ENCODE data around the gene CKLF. TPM values are rescaled to one million over a fixed set of nuclear protein-coding genes. Genes with fewer than 3 reads are reported as not detected.

Gene CKLF, protein sequence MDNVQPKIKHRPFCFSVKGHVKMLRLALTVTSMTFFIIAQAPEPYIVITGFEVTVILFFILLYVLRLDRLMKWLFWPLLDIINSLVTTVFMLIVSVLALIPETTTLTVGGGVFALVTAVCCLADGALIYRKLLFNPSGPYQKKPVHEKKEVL
- polyA plus RNA-seq (2013, experiment 1 of 2) = 32.8 TPM
- polyA plus RNA-seq (2013, experiment 2 of 2) = 36.9 TPM

DNA sequence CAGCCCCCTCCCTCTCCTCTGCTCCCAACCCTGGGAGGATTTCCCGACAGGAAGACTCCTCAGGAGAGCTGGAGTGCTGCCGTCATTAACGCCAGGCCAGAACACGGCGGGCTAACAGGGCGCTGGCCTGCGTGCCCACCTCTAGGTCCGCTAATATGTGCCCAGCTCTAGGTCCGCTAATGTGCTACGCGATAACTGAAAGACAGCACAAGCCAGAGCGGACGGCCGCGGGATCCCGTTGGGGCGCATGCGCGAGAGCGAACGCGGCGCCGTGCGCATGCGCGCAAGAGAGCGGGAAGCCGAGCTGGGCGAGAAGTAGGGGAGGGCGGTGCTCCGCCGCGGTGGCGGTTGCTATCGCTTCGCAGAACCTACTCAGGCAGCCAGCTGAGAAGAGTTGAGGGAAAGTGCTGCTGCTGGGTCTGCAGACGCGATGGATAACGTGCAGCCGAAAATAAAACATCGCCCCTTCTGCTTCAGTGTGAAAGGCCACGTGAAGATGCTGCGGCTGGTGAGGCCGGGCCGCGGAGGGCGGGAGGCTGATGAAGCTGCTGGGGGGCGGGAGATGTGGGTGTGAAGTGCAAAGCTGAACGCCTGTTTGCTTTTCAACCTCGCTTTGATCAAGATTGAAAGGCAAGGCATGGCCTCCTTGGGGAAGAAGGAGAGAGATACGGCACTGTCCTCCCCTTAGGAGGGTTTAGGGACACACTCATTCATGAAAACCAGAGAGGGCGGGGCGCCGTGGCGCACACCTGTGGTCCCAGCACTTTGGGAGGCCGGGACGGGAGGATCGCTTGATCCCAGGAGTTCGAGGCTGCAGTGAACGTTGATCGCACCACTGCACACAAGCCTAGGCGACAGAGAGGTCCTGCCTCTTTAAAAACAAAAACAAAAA lies at the start of gene CKLF:
Gene CKLF, plus strand, starts transcription at position 291 of the 892 bp plus-strand sequence. Its CDS starts 140 bp downstream, at position 431.
- Histone ChIP-seq H3K4me3 (ENCODE audit: low read length) (peak within 1 kb of the TSS; percentile 61), H3K27ac (ENCODE audit: low read depth, low read length) (peak within 1 kb of the TSS; percentile 51), H3K27me3 (ENCODE audit: insufficient read depth, low read length) (peaks cover 8% of the 10 kb centered on the region), H3K9ac (ENCODE audit: low read depth, low read length) (peak within 1 kb of the TSS; percentile 65), H3K36me3 (ENCODE audit: insufficient read depth, low read length) (no peaks in the 10 kb centered on the region), H3K9me3 (ENCODE audit: insufficient read depth, low read depth, low read length) (no peaks in the 10 kb centered on the region), H3K4me1 (ENCODE audit: insufficient read depth, low read length) (peaks cover 5% of the 10 kb centered on the region; the same call in 1 of the 2 replicates)
- WGBS = 24% methylated on average over 63 of the region's 63 CpGs

DNA sequence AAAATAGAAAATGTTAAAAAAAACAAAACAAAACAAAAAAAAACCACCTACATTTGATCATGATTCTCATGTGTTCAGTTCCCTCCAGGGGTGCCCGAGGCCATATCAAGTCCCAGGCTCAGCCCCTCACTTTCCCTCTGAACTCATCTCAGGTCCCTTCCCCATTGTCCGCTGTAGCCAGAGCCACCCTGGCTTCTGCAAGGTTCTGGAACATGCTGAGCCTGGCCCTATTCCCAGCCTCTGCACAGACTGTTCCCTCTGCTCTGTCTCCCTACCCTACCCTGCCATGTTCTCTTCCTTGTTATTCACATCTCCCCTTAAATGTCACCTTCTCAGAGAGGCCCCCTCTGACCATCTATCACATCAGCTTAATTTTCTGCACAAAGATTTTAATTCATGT lies 49.3 kb upstream of the CKLF start:
- Histone ChIP-seq H3K9me3 (ENCODE audit: insufficient read depth, low read depth, low read length) (no peaks in the 10 kb centered on the region), H3K4me3 (ENCODE audit: low read length) (no peak overlapping the region), H3K36me3 (ENCODE audit: insufficient read depth, low read length) (no peaks in the 10 kb centered on the region), H3K4me1 (ENCODE audit: insufficient read depth, low read length) (no peaks in the 10 kb centered on the region), H3K9ac (ENCODE audit: low read depth, low read length) (no peak overlapping the region), H3K27me3 (ENCODE audit: insufficient read depth, low read length) (no peaks in the 10 kb centered on the region), H3K27ac (ENCODE audit: low read depth, low read length) (no peak overlapping the region)
- 87% methylated on average over 2 of the region's 2 CpGs for WGBS

DNA sequence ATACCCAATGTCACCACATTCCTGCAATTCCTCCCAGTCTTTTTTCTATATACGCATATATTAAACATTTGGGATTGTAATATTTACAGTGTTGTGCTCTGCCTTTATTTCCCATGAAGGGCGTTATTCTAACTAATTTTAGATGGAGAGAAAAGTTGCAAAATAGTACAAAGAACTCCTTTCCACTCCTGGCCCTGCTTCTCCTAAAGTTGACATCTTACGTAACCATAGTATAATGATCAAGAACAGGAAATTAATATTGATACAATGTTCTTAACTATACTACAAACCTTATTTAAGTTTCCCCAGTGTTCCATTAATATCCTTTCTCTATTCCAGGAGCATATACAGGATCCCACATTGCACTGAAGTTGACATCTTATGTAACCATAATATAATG lies 48.8 kb upstream of the CKLF start:
- Histone ChIP-seq H3K4me3 (ENCODE audit: low read length) (no peak overlapping the region), H3K4me1 (ENCODE audit: insufficient read depth, low read length) (no peaks in the 10 kb centered on the region), H3K9ac (ENCODE audit: low read depth, low read length) (no peak overlapping the region), H3K36me3 (ENCODE audit: insufficient read depth, low read length) (no peaks in the 10 kb centered on the region), H3K27me3 (ENCODE audit: insufficient read depth, low read length) (no peaks in the 10 kb centered on the region), H3K9me3 (ENCODE audit: insufficient read depth, low read depth, low read length) (no peaks in the 10 kb centered on the region), H3K27ac (ENCODE audit: low read depth, low read length) (no peak overlapping the region)
- no CpG with 5 or more reads among the region's 3 CpGs for WGBS

DNA sequence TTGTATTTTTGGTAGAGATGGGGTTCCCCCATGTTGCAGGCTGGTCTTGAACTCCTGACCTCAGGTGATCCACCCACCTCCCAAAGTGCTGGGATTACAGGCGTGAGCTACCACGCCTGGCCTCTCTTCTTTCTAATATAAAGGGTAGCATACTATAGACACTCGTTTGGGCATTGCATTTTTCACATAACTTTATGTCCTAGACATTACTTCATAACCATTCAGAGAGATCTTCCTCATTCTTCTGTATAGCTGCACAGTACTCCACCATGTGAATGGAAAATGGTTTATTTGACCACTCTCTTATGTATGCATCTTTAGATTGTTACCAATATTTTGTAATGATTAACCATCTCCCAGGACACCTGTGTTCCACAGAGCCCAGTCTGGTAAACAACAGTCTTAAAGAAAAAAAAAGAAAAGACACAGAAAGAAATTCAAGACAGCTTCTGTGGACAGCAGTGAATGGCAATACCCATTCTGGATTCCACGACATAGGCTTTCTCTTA lies 44.6 kb upstream of the CKLF start:
- Histone ChIP-seq H3K9ac (ENCODE audit: low read depth, low read length) (no peak overlapping the region), H3K27me3 (ENCODE audit: insufficient read depth, low read length) (no peaks in the 10 kb centered on the region), H3K27ac (ENCODE audit: low read depth, low read length) (no peak overlapping the region), H3K4me1 (ENCODE audit: insufficient read depth, low read length) (peaks cover 23% of the 10 kb centered on the region), H3K9me3 (ENCODE audit: insufficient read depth, low read depth, low read length) (no peaks in the 10 kb centered on the region), H3K4me3 (ENCODE audit: low read length) (no peak overlapping the region), H3K36me3 (ENCODE audit: insufficient read depth, low read length) (no peaks in the 10 kb centered on the region)
- WGBS = 89% methylated on average over 4 of the region's 4 CpGs

DNA sequence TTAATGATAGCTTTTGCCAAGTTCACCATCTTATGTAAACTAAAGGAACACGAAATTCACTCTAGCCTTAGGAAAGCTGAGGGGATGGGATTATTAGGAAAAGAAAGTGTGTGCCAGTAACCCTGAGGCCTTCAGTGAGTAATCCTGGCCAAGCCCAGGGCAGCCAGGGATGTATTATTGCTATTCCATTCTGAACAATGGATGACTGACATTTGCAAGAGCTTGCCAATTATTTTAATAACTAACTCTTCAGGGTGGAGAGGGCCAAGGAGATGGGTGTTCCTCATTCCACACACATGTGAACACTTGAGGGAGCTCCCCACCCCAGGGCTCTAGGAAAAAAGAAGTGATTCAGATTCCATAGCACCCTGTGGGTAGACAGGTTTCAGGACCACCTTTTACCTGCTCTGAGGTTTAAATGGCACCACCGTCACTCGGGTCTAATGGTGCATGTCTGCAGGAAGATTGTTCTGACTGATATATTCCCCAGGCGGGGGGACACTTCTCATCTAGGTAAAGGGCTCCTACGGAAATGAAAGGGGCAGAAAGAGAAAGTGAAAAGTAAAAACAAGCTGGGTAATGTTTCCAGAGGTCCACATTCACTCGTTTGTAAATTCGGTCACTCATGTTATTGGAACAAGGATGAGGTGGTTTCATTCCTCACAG lies 44.0 kb upstream of the CKLF start:
- Histone ChIP-seq H3K27me3 (ENCODE audit: insufficient read depth, low read length) (no peaks in the 10 kb centered on the region), H3K9me3 (ENCODE audit: insufficient read depth, low read depth, low read length) (no peaks in the 10 kb centered on the region), H3K27ac (ENCODE audit: low read depth, low read length) (no peak overlapping the region), H3K9ac (ENCODE audit: low read depth, low read length) (no peak overlapping the region), H3K4me1 (ENCODE audit: insufficient read depth, low read length) (peaks cover 27% of the 10 kb centered on the region), H3K4me3 (ENCODE audit: low read length) (no peak overlapping the region), H3K36me3 (ENCODE audit: insufficient read depth, low read length) (no peaks in the 10 kb centered on the region)
- 93% methylated on average over 7 of the region's 7 CpGs for WGBS

- 95% methylated on average over 8 of the region's 9 CpGs for WGBS
- H3K27ac ChIP-seq (ENCODE audit: low read depth, low read length) = no peak overlapping the region
- no peaks in the 10 kb centered on the region for H3K36me3 ChIP-seq (ENCODE audit: insufficient read depth, low read length)
- H3K27me3 ChIP-seq (ENCODE audit: insufficient read depth, low read length) = no peaks in the 10 kb centered on the region
- no peak overlapping the region for H3K4me3 ChIP-seq (ENCODE audit: low read length)
- peaks cover 27% of the 10 kb centered on the region for H3K4me1 ChIP-seq (ENCODE audit: insufficient read depth, low read length)
- H3K9me3 ChIP-seq (ENCODE audit: insufficient read depth, low read depth, low read length) = no peaks in the 10 kb centered on the region
- H3K9ac ChIP-seq (ENCODE audit: low read depth, low read length) = no peak overlapping the region
Observed at GRCh38 chr16:66508914-66509496, 43.4 kb upstream of the CKLF start.

DNA sequence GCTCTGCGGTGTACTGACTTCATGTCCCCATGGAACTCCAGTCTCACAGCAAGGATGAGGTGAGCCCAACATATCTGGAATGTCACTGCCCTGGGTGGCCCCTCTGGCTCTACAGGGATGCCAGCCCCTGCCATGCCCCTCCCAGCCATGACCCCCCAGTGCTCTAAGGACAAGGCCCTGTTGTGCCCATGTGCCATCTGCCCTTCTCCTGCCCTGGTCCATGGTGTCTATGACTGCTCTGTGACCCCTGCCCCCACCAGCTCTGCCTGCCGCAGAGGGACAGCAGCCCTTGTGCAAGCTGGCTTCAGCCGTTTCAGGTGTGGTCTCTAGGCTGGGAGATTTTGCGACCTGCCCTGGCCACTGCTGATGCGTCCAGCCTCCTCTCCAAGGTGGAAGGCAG lies 42.8 kb upstream of the CKLF start:
- no peak overlapping the region for H3K27ac ChIP-seq (ENCODE audit: low read depth, low read length)
- WGBS = 95% methylated on average over 5 of the region's 5 CpGs
- no peaks in the 10 kb centered on the region for H3K27me3 ChIP-seq (ENCODE audit: insufficient read depth, low read length)
- H3K4me1 ChIP-seq (ENCODE audit: insufficient read depth, low read length) = peaks cover 27% of the 10 kb centered on the region
- H3K9me3 ChIP-seq (ENCODE audit: insufficient read depth, low read depth, low read length) = no peaks in the 10 kb centered on the region
- no peak overlapping the region for H3K4me3 ChIP-seq (ENCODE audit: low read length)
- no peak overlapping the region for H3K9ac ChIP-seq (ENCODE audit: low read depth, low read length)
- no peaks in the 10 kb centered on the region for H3K36me3 ChIP-seq (ENCODE audit: insufficient read depth, low read length)

- H3K9me3 ChIP-seq (ENCODE audit: insufficient read depth, low read depth, low read length) = no peaks in the 10 kb centered on the region
- peaks cover 27% of the 10 kb centered on the region for H3K4me1 ChIP-seq (ENCODE audit: insufficient read depth, low read length)
- H3K27ac ChIP-seq (ENCODE audit: low read depth, low read length) = no peak overlapping the region
Observed at GRCh38 chr16:66510298-66510697, 42.1 kb upstream of the CKLF start.

DNA sequence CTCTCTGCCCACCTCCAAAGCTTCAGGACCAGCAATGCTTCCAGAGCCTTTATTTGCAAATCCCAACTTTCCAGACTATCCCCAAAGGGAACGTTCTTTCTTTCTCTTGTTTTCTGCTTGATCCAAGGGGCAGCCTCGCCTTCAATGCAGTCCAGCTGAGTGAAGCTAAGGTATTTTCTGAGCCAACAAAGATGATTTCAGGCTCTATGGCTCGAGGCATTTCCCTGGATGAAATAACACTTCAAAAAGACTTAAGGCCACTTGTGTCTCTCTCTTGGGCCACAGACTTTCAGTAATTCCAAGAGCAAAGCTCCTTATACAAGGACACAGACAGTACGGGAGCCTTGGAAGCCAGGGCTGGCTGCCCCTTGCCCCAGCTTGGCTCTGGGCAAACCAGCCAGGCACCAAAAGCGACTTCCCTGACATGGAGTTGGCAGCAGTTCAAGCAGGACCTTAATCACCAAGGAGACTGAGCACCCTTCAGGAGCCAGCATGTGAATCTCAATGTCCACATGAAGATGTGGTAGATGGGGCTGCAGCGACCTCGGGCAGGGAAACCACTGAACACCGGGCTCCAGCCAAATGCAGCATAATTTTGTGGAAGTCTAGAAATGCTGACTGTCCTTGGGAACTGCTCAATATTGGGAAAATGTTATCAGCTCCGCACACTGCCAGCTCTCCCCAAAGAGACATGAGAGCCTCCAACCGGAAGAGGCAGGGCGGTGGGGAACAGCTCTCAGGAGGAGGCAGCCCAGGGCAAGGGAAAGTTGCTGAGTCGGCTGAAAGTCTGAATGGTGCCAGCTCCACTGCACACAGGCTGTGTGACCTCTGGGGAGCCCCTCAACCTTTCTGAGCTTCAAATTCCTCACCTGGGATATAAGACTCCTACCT lies 41.4 kb upstream of the CKLF start:
- no peak overlapping the region for H3K4me3 ChIP-seq (ENCODE audit: low read length)
- H3K9me3 ChIP-seq (ENCODE audit: insufficient read depth, low read depth, low read length) = no peaks in the 10 kb centered on the region
- H3K9ac ChIP-seq (ENCODE audit: low read depth, low read length) = 0 out of 2 replicates have a peak overlapping the region, but pooled peaks have one; percentile 1
- 85% methylated on average over 12 of the region's 12 CpGs for WGBS
- H3K4me1 ChIP-seq (ENCODE audit: insufficient read depth, low read length) = peaks cover 27% of the 10 kb centered on the region
- H3K27ac ChIP-seq (ENCODE audit: low read depth, low read length) = peak overlapping the region; percentile 81; the same call in 1 of the 2 replicates
- H3K36me3 ChIP-seq (ENCODE audit: insufficient read depth, low read length) = no peaks in the 10 kb centered on the region
- H3K27me3 ChIP-seq (ENCODE audit: insufficient read depth, low read length) = no peaks in the 10 kb centered on the region

More at GRCh38 chr16:66510298-66510697, 42.1 kb upstream of the CKLF start:
- no peak overlapping the region for H3K9ac ChIP-seq (ENCODE audit: low read depth, low read length)
- no peak overlapping the region for H3K4me3 ChIP-seq (ENCODE audit: low read length)
- H3K27me3 ChIP-seq (ENCODE audit: insufficient read depth, low read length) = no peaks in the 10 kb centered on the region
- WGBS = 93% methylated on average over 5 of the region's 5 CpGs
- H3K36me3 ChIP-seq (ENCODE audit: insufficient read depth, low read length) = no peaks in the 10 kb centered on the region

DNA sequence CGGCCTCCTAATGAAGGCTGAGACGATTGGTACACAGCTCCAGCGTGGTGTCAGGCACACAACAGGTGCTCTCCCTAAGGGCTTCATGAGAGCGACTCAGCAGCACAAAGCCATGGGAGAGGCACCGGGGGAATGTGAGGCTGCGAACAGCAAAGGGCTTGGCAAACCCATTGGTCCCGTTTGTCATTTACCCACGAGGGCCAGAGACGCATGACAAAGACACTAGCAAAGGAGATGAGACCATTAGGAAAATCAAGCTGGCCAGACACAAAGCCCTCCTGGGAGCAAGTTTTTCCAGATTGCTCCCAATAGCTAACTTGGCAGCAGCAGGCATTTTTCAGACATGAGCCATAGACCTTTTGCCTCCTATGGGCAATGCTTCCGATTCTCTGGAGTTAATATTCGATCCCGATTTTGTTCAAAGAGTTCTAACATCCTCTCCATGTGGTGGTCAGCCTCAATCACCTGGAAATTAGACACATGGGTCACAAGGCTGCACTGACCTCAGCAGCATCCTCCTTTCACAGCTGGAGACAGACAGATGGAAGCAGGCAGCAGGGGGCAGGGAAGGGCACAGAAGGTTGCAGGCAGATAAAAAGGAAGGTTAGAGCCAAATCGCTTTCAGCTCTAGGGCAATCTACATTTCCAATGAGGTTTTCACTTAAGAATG lies 40.6 kb upstream of the CKLF start:
- Histone ChIP-seq H3K4me3 (ENCODE audit: low read length) (peak overlapping the region; percentile 8; the same call in 1 of the 2 replicates), H3K4me1 (ENCODE audit: insufficient read depth, low read length) (peaks cover 27% of the 10 kb centered on the region), H3K27me3 (ENCODE audit: insufficient read depth, low read length) (no peaks in the 10 kb centered on the region), H3K9ac (ENCODE audit: low read depth, low read length) (peak overlapping the region; percentile 54), H3K36me3 (ENCODE audit: insufficient read depth, low read length) (no peaks in the 10 kb centered on the region), H3K9me3 (ENCODE audit: insufficient read depth, low read depth, low read length) (no peaks in the 10 kb centered on the region), H3K27ac (ENCODE audit: low read depth, low read length) (peak overlapping the region; percentile 81)
- 37% methylated on average over 13 of the region's 13 CpGs for WGBS

Data from HUES64 (cell line).